K562 (cell line): ENCODE data around the gene GXYLT2. TPM values are rescaled to one million over a fixed set of nuclear protein-coding genes. Genes with fewer than 3 reads are reported as not detected.

Experiments used
- CREB1 ChIP-seq, 2 experiments: sonication (generic) in 1 of 2; formaldehyde crosslinking in 1 of 2; IDR thresholded peaks; 2 replicates each; pipeline versions ENCODE4 v1.6.1 to v1.8.0; 2012 to 2022; ENCODE audit warnings: inconsistent platforms in 1 of 2, mild to moderate bottlenecking in 1 of 2, missing genetic modification reagents in 1 of 2, moderate library complexity in 1 of 2
- CREB3L1 ChIP-seq: fragments of 450-650 bp; IDR thresholded peaks from 2 replicates; pipeline ENCODE4 v1.6.1; 2014; ENCODE audit warnings: low read depth, mild to moderate bottlenecking, moderate library complexity, borderline replicate concordance
- CTCF ChIP-seq, 3 experiments: IDR thresholded peaks in 2 of 3; conservative IDR thresholded peaks in 1 of 3; 2 replicates each; pipeline ENCODE4 v1.5.1; 2011 to 2012; ENCODE audit warnings: low read length in 3 of 3, mild to moderate bottlenecking in 3 of 3, control low read depth in 2 of 3, improper control_type of control experiment in 1 of 3, inconsistent platforms in 1 of 3, low read depth in 1 of 3, mixed read lengths in 1 of 3, moderate library complexity in 1 of 3; ENCODE audit not compliant: insufficient read depth in 2 of 3
- CXXC5 ChIP-seq: fragments of 250-450 bp; sonication (Bioruptor Pico); IDR thresholded peaks from 2 replicates; pipeline ENCODE4 v1.8.0; 2022; ENCODE audit warnings: inconsistent platforms, mild to moderate bottlenecking, moderate library complexity
- KAT7 ChIP-seq: sonication (generic); formaldehyde crosslinking; IDR thresholded peaks from 2 replicates; pipeline ENCODE4 v1.8.0; 2022; ENCODE audit warnings: missing genetic modification reagents, mild to moderate bottlenecking, borderline replicate concordance
- POLR2B ChIP-seq: fragments of 450-650 bp; IDR thresholded peaks from 2 replicates; pipeline ENCODE4 v1.6.1; 2018; ENCODE audit warnings: low read depth; ENCODE audit not compliant: partially characterized antibody
- SAFB ChIP-seq: fragments of 200-400 bp; formaldehyde crosslinking; IDR thresholded peaks from 2 replicates; pipeline ENCODE4 v1.6.1; 2017; ENCODE audit warnings: low read depth, low read length, borderline replicate concordance
- TOE1 ChIP-seq, 2 experiments: fragments of 450-650 bp in 1 of 2; sonication (generic) in 1 of 2; formaldehyde crosslinking in 1 of 2; IDR thresholded peaks; 2 replicates each; pipeline versions ENCODE4 v1.7.1 to v1.8.0; 2016 to 2022; ENCODE audit warnings: borderline replicate concordance in 2 of 2, mild to moderate bottlenecking in 2 of 2, antibody characterized with exemption in 1 of 2, inconsistent platforms in 1 of 2, low read depth in 1 of 2, missing genetic modification reagents in 1 of 2, moderate library complexity in 1 of 2
- ZNF212 ChIP-seq: fragments of 450-650 bp; formaldehyde crosslinking; IDR thresholded peaks from 2 replicates; pipeline ENCODE4 v1.4.0; 2020; ENCODE audit warnings: mild to moderate bottlenecking
- ZNF384 ChIP-seq: IDR thresholded peaks from 2 replicates; pipeline ENCODE4 v1.6.1; 2012; ENCODE audit warnings: low read depth, low read length, improper control_type of control experiment
- ZNF695 ChIP-seq: fragments of 450-650 bp; formaldehyde crosslinking; IDR thresholded peaks from 2 replicates; pipeline ENCODE4 v1.4.0; 2020; ENCODE audit warnings: mild to moderate bottlenecking, moderate library complexity
- polyA plus RNA-seq, 8 experiments: library from polyadenylated mRNA; depleted of rRNA in 4 of 8; stranded (reverse) in 5 of 8; unstranded in 3 of 8; fragments of >200 nt; fragmentation: Nextera tagmentation in 2 of 8; fragmentation: Illumina TruSeq in 1 of 8; extraction: Ambion mirVana in 2 of 8; extraction: Trizol in 1 of 8; gene quantifications; 2 replicates each; pipeline versions ENCODE4 v1.2.1 to v1.2.3, GENCODE V29; 2011 to 2014; ENCODE audit warnings: inconsistent platforms in 1 of 8, missing spikeins in 1 of 8
- total RNA-seq, 7 experiments: library from RNA; depleted of rRNA in 6 of 7; stranded (reverse); fragments of >200 nt in 6 of 7; fragmentation: Illumina TruSeq in 2 of 7; extraction: Trizol in 2 of 7; gene quantifications; 2 replicates each; pipeline versions ENCODE4 v1.2.1 to v1.2.3, GENCODE V29; 2011 to 2021; ENCODE audit warnings: low replicate concordance in 1 of 7
- TF ChIP-seq, protein P1 (sequence below): fragments of 200-600 bp; sonication (generic); IDR thresholded peaks from one replicate; pipeline ENCODE4 v1.6.1; 2012; ENCODE audit warnings: mild to moderate bottlenecking, low read depth, low read length, inconsistent platforms

Gene GXYLT2
- total and polyA plus RNA-seq, 9 of the 15 experiments (the other 6 are each of a cell fraction or from before 2014, with no cell fraction given) = 0.71 to 6.0 (median 3.3) TPM

DNA sequence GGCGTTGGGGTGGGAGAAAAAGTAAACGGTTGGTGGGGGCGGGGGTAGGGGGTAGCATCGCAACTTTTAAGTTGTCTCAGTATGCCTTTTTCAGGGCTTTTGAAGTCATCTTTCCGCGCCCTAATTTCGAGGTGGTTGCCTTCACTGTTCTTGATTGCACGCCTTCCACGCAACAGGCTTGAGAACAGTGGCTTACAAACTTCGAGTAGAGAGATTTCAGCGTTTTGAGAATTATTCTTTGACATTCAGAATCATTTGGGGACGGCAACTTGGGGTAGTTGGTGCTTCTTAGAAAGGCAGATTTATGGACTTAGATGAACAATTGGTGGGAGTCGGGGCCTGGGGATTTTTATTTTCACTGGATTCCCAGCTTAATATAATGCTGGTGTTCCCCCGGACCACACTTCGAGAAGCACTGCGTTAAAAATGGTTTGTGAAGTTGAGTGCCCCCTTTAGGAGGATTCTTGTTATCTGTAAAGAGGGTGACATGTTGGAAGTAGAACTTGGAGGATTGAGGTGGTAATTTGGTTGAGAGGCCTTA, 109.6 kb downstream of the GXYLT2 start (continued):
- TF ChIP-seq, protein P1, sequence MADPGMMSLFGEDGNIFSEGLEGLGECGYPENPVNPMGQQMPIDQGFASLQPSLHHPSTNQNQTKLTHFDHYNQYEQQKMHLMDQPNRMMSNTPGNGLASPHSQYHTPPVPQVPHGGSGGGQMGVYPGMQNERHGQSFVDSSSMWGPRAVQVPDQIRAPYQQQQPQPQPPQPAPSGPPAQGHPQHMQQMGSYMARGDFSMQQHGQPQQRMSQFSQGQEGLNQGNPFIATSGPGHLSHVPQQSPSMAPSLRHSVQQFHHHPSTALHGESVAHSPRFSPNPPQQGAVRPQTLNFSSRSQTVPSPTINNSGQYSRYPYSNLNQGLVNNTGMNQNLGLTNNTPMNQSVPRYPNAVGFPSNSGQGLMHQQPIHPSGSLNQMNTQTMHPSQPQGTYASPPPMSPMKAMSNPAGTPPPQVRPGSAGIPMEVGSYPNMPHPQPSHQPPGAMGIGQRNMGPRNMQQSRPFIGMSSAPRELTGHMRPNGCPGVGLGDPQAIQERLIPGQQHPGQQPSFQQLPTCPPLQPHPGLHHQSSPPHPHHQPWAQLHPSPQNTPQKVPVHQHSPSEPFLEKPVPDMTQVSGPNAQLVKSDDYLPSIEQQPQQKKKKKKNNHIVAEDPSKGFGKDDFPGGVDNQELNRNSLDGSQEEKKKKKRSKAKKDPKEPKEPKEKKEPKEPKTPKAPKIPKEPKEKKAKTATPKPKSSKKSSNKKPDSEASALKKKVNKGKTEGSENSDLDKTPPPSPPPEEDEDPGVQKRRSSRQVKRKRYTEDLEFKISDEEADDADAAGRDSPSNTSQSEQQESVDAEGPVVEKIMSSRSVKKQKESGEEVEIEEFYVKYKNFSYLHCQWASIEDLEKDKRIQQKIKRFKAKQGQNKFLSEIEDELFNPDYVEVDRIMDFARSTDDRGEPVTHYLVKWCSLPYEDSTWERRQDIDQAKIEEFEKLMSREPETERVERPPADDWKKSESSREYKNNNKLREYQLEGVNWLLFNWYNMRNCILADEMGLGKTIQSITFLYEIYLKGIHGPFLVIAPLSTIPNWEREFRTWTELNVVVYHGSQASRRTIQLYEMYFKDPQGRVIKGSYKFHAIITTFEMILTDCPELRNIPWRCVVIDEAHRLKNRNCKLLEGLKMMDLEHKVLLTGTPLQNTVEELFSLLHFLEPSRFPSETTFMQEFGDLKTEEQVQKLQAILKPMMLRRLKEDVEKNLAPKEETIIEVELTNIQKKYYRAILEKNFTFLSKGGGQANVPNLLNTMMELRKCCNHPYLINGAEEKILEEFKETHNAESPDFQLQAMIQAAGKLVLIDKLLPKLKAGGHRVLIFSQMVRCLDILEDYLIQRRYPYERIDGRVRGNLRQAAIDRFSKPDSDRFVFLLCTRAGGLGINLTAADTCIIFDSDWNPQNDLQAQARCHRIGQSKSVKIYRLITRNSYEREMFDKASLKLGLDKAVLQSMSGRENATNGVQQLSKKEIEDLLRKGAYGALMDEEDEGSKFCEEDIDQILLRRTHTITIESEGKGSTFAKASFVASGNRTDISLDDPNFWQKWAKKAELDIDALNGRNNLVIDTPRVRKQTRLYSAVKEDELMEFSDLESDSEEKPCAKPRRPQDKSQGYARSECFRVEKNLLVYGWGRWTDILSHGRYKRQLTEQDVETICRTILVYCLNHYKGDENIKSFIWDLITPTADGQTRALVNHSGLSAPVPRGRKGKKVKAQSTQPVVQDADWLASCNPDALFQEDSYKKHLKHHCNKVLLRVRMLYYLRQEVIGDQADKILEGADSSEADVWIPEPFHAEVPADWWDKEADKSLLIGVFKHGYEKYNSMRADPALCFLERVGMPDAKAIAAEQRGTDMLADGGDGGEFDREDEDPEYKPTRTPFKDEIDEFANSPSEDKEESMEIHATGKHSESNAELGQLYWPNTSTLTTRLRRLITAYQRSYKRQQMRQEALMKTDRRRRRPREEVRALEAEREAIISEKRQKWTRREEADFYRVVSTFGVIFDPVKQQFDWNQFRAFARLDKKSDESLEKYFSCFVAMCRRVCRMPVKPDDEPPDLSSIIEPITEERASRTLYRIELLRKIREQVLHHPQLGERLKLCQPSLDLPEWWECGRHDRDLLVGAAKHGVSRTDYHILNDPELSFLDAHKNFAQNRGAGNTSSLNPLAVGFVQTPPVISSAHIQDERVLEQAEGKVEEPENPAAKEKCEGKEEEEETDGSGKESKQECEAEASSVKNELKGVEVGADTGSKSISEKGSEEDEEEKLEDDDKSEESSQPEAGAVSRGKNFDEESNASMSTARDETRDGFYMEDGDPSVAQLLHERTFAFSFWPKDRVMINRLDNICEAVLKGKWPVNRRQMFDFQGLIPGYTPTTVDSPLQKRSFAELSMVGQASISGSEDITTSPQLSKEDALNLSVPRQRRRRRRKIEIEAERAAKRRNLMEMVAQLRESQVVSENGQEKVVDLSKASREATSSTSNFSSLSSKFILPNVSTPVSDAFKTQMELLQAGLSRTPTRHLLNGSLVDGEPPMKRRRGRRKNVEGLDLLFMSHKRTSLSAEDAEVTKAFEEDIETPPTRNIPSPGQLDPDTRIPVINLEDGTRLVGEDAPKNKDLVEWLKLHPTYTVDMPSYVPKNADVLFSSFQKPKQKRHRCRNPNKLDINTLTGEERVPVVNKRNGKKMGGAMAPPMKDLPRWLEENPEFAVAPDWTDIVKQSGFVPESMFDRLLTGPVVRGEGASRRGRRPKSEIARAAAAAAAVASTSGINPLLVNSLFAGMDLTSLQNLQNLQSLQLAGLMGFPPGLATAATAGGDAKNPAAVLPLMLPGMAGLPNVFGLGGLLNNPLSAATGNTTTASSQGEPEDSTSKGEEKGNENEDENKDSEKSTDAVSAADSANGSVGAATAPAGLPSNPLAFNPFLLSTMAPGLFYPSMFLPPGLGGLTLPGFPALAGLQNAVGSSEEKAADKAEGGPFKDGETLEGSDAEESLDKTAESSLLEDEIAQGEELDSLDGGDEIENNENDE = no peak
- TF ChIP-seq POLR2B (no peak), CXXC5 (CRISPR knock-in tag) (peak; percentile 39), ZNF695 (CRISPR knock-in tag) (no peak), CREB1 (IDR thresholded peaks at IDR 0.05) (0 out of 2 replicates have a peak, but pooled peaks have one; percentile 32), CREB1 (CRISPR knock-in tag; IDR thresholded peaks at IDR 0.05) (no peak), SAFB (no peak), CREB3L1 (no peak), ZNF212 (CRISPR knock-in tag) (no peak), KAT7 (CRISPR knock-in tag) (peak; percentile 32; the same call in 1 of the 2 replicates), CTCF (IDR thresholded peaks at IDR 0.05 in 2 of 3, conservative IDR thresholded peaks at IDR 0.05 in 1 of 3; ENCODE audit: insufficient read depth in 2 of 3, low read depth in 1 of 3, low read length in 3 of 3) (peak; percentile 35 to 60 (median 48); a peak in 4 of 6 replicates), TOE1 (IDR thresholded peaks at IDR 0.05; ENCODE audit: borderline replicate concordance) (no peak), TOE1 (CRISPR knock-in tag; IDR thresholded peaks at IDR 0.05; ENCODE audit: borderline replicate concordance, low read depth) (no peak), ZNF384 (no peak)
